GM21825 (cell line): ENCODE measurements around the gene SOAT2.

Experiments used
- ATAC-seq: cut with Tn5 transposase; IDR thresholded peaks from one replicate; pipeline ENCODE4 v1.9.1; 2021; ENCODE audit warnings: mild to moderate bottlenecking, moderate library complexity; ENCODE audit not compliant: unreplicated experiment

The SOAT2 gene, protein sequence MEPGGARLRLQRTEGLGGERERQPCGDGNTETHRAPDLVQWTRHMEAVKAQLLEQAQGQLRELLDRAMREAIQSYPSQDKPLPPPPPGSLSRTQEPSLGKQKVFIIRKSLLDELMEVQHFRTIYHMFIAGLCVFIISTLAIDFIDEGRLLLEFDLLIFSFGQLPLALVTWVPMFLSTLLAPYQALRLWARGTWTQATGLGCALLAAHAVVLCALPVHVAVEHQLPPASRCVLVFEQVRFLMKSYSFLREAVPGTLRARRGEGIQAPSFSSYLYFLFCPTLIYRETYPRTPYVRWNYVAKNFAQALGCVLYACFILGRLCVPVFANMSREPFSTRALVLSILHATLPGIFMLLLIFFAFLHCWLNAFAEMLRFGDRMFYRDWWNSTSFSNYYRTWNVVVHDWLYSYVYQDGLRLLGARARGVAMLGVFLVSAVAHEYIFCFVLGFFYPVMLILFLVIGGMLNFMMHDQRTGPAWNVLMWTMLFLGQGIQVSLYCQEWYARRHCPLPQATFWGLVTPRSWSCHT

GRCh38 chr12:53102883-53103807 is at the start of gene SOAT2:
Gene SOAT2 (plus strand): TSS chr12:53103486. CDS start chr12:53103578, 92 bp downstream.
- no peak for ATAC-seq

- ATAC-seq = peak; percentile 84
These were observed 49.0 kb upstream of the SOAT2 start for GRCh38 chr12:53054112-53054878.

GRCh38 chr12:53055471-53056266 is 47.6 kb upstream of the SOAT2 start:
- ATAC-seq = no peak

DNA sequence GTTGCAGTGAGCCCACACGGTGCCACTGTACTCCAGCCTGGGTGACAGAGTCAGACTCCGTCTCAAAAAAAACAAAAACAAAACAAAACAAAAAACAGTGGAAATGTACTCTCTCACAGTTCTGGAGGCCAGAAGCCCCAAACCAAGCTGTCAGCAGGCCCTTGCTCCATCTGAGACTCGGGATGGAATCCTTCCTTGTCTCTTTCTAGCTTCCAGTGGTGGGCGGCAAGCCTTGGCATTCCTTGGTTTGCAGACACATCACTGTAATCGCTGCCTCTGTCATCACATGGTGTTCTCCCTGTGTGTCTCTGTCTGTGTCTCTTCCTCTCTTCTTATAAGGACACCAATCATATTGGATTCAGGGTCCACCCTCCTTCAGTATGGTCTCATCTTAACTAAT is 47.0 kb upstream of the SOAT2 start:
- ATAC-seq = no peak

DNA sequence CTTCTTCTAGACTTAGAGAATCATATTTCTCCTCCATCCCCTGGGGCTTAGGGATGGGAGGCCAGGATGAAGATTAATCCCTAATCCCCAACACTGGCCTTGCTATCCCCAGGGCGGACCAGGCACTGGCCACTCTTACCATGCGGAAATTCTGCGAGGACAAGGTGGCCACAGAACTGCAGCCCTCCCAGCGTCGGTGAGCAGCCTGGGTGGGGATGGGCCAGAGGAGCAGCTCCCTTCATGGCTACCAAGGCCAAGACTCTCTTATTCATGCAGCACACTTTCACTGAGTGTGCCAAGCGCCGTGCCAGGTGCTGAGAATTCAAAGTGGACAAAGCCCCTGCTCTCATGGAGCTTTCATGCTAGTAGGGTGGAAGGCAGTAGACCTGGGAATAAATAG is 46.4 kb upstream of the SOAT2 start:
- ATAC-seq = no peak

DNA sequence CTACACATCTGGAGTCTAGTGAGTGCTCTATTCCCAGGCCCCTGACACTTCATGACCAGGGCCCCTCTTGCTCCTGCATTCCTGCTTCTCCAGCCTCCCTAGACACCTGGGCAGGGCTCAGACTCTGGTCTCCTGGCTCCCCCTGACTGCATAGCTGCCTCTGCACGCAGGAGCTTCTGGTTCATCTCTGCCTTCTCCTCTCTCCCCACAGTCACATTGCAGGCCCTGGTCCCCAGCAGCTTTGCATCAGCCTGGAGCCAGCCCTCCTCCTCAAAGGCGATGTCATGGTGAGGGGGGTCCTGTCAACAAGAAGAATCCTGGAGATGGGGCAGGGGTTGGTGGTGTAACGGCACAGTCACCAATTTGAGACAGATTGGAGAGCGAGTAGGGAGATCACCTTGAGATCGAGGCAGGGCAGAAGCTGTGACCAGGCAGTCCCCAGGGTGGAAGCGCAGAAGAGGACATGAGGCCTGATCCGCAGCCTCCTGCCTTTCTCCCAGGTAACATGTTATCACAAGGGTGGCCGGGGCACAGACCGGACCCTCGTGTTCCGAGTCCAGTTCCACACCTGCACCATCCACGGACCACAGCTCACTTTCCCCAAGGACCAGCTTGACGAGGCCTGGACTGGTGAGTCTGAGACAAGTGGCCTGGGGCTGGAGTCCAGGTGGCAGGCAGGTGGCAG is 45.3 kb upstream of the SOAT2 start:
- no peak for ATAC-seq

- ATAC-seq = no peak
These were observed 44.4 kb upstream of the SOAT2 start for GRCh38 chr12:53058674-53059433.

DNA sequence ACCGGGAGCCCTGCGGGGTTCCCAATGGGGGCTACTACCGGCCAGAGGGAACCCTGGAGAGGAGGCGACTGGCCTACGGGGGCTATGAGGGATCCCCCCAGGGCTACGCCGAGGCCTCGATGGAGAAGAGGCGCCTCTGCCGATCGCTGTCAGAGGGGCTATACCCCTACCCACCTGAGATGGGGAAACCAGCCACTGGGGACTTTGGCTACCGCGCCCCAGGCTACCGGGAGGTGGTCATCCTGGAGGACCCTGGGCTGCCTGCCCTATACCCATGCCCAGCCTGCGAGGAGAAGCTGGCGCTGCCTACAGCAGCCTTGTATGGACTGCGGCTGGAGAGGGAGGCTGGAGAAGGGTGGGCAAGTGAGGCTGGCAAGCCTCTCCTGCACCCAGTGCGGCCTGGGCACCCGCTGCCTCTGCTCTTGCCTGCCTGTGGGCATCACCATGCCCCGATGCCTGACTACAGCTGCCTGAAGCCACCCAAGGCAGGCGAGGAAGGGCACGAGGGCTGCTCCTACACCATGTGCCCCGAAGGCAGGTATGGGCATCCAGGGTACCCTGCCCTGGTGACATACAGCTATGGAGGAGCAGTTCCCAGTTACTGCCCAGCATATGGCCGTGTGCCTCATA is 43.7 kb upstream of the SOAT2 start:
- ATAC-seq = no peak

- no peak for ATAC-seq
These were observed 43.1 kb upstream of the SOAT2 start for GRCh38 chr12:53060064-53060720.

DNA sequence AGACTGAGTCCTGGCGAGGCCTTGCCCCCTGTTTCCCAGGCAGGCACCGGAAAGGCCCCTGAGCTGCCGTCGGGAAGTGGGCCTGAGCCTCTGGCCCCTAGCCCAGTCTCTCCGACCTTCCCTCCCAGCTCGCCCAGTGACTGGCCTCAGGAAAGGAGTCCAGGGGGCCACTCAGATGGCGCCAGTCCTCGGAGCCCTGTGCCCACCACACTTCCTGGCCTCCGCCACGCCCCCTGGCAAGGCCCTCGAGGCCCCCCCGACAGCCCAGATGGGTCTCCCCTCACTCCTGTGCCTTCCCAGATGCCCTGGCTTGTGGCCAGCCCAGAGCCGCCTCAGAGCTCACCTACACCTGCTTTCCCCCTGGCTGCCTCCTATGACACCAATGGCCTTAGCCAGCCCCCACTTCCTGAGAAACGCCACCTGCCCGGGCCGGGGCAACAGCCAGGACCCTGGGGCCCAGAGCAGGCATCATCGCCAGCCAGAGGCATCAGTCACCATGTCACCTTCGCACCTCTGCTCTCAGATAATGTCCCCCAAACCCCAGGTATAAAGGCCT is 42.5 kb upstream of the SOAT2 start:
- no peak for ATAC-seq

DNA sequence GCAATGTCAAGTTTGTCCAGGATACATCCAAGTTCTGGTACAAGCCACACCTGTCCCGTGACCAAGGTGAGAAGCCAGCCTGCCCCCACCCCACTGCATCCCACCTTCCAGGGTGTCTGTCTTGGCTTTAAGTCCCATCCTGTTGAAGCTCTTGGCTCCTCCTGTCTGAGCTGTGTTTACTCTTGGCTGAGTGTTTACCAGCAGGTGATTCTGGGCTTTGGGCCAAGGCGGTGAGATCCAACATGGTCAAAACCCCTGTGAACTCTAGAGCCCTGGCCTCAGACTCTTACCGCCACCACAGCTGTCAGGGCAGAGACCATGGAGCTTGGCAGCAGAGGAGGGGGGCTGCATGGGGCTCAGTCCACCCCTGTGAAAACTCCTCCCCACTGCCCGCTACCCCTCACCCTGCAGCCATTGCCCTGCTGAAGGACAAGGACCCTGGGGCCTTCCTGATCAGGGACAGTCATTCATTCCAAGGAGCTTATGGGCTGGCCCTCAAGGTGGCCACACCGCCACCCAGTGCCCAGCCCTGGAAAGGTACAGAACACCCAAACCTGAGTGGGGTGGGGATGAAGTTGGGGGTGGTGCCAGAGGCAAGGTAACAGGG is 41.8 kb upstream of the SOAT2 start:
- ATAC-seq = no peak

DNA sequence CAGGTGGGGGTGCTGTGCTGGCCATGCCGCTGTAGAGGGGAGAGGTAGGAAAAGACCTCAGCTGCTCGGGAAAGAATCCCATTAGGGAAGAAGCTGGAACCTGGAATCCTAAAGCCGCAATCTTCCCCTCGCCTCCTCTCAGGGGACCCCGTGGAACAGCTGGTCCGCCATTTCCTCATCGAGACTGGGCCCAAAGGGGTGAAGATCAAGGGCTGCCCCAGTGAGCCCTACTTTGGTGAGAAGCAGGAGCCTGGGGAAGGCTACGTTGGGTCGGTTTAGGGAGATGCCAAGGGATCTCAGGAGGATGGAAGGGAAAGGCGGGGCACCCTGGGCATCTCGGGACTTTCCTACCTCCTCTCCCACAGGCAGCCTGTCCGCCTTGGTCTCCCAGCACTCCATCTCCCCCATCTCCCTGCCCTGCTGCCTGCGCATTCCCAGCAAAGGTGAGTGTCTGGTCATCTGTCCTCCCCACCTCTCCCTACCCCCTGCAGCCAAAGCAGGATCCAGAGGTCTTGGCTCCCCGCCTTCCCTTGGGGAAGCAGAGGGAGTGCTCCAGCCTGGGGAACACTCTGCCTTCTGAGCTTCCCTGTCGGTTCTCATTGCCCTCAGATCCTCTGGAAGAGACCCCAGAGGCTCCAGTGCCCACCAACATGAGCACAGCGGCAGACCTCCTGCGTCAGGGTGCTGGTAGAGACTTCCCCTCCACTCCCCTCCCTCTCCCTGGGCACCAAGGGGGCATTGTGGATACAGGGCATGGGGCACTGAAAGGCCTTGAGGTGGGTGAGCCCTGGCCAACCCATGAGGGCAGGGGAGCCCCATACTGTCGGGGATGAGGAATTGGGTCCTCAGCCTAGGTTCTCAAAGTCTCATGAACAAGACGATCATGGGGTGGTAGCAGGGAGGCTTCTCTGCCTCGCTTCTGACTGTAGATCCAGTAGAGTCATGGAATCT is 41.0 kb upstream of the SOAT2 start:
- no peak for ATAC-seq

DNA sequence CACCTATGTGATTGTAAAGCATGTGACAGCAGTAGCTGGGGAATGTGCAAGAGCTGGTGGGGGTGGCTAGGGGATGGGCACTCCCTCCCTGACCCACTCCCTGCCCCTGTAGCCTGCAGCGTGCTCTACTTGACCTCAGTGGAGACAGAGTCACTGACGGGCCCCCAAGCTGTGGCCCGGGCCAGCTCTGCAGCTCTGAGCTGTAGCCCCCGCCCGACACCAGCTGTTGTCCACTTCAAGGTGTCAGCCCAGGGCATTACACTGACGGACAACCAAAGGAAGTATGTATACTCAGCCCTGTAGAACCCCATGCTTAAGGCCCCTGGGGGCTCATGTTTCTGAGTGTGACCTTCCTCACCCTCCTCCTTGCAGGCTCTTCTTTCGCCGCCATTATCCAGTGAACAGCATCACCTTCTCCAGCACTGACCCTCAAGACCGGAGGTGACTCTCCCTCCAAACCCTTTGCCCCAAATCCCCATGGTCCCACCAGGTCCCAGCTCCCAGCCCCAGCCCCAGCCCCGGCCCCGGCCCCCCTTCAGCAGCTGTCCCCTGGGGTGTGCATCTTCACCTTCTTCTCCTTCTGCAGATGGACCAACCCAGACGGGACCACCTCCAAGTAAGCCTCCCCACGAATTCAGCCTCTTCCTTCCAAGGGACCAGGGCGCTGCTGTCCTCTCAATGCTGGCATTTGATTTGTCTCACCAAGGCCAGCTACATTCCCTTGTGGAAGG is 40.1 kb upstream of the SOAT2 start:
- ATAC-seq = no peak

GRCh38 chr12:53063708-53064612 is 39.3 kb upstream of the SOAT2 start:
- ATAC-seq = no peak
